CD14-positive monocyte (primary cell): Measurements from ENCODE around the gene TMEM132C. TPM values are rescaled to one million over a fixed set of nuclear protein-coding genes. Genes with fewer than 3 reads are reported as not detected.

ENCODE experiments used
- DNase-seq, 3 donors: peaks; one replicate each; pipeline ENCODE4 v3.0.0-alpha.2; 2011 to 2022
- H2AFZ ChIP-seq: 2 replicates; pipeline ENCODE4 v1.6.0; 2012; ENCODE audit warnings: mild to moderate bottlenecking, low read depth, low read length, inconsistent platforms; ENCODE audit not compliant: insufficient read depth, poor library complexity, severe bottlenecking
- H3K27ac ChIP-seq, 2 donors: 1 replicate in 1 of 2; 2 replicates in 1 of 2; pipeline ENCODE4 v1.5.1; 2012 to 2013; ENCODE audit warnings: low read length in 2 of 2, control low read depth in 1 of 2, inconsistent platforms in 1 of 2, low read depth in 1 of 2, mild to moderate bottlenecking in 1 of 2
- H3K27me3 ChIP-seq, 2 donors: one replicate each; pipeline versions ENCODE4 v1.6.0 to v1.6.1; 2011 to 2013; ENCODE audit warnings: low read length in 2 of 2; ENCODE audit not compliant: control insufficient read depth in 2 of 2, insufficient read depth in 2 of 2
- H3K36me3 ChIP-seq, 2 donors: replicated peaks in 1 of 2; 1 replicate in 1 of 2; 2 replicates in 1 of 2; pipeline versions ENCODE4 v1.5.1 to v1.6.1; 2012 to 2013; ENCODE audit warnings: low read length in 2 of 2, control low read depth in 1 of 2, inconsistent platforms in 1 of 2, mild to moderate bottlenecking in 1 of 2; ENCODE audit not compliant: insufficient read depth in 2 of 2, control insufficient read depth in 1 of 2
- H3K4me1 ChIP-seq, 2 donors: 1 replicate in 1 of 2; 2 replicates in 1 of 2; pipeline versions ENCODE4 v1.5.1 to v1.6.1; 2012 to 2013; ENCODE audit warnings: low read length in 2 of 2, control low read depth in 1 of 2, inconsistent platforms in 1 of 2, mild to moderate bottlenecking in 1 of 2, moderate library complexity in 1 of 2; ENCODE audit not compliant: insufficient read depth in 2 of 2, control insufficient read depth in 1 of 2
- H3K4me2 ChIP-seq: replicated peaks from 2 replicates; pipeline ENCODE3; 2012; ENCODE audit warnings: low read length, moderate library complexity, mild to moderate bottlenecking; ENCODE audit not compliant: poor library complexity, severe bottlenecking; ENCODE audit errors: extremely low read depth
- H3K4me3 ChIP-seq, 3 experiments: fragments of 200-600 bp in 1 of 3; sonication (generic) in 1 of 3; replicated peaks in 1 of 3; 1 replicate in 2 of 3; 2 replicates in 1 of 3; pipeline ENCODE4 v1.5.1; 2011 to 2013; ENCODE audit warnings: low read length in 3 of 3, mild to moderate bottlenecking in 3 of 3, control low read depth in 2 of 3, low read depth in 2 of 3, inconsistent platforms in 1 of 3, moderate library complexity in 1 of 3
- H3K79me2 ChIP-seq: 2 replicates; pipeline ENCODE4 v1.6.0; 2012; ENCODE audit warnings: mild to moderate bottlenecking, control low read depth, inconsistent platforms, low read length, moderate library complexity; ENCODE audit not compliant: insufficient read depth
- H3K9ac ChIP-seq: 2 replicates; pipeline ENCODE4 v1.6.0; 2017; ENCODE audit warnings: low read length, mild to moderate bottlenecking; ENCODE audit not compliant: insufficient read depth, poor library complexity, severe bottlenecking
- H3K9me3 ChIP-seq, 2 donors: replicated peaks in 1 of 2; 1 replicate in 1 of 2; 2 replicates in 1 of 2; pipeline versions ENCODE4 v1.5.1 to v1.6.1; 2012 to 2013; ENCODE audit warnings: low read length in 2 of 2, control low read depth in 1 of 2; ENCODE audit not compliant: control insufficient read depth in 1 of 2, insufficient read depth in 1 of 2
- H4K20me1 ChIP-seq: 2 replicates; pipeline ENCODE4 v1.6.0; 2012; ENCODE audit warnings: mild to moderate bottlenecking, low read length, control low read depth, moderate library complexity; ENCODE audit not compliant: insufficient read depth
- H3K27ac Mint-ChIP-seq, 7 donors: one replicate each; pipeline ENCODE4 v1.8.0; 2020; ENCODE audit warnings: mild to moderate bottlenecking in 7 of 7, mixed read lengths in 7 of 7, moderate library complexity in 6 of 7, inconsistent platforms in 2 of 7
- H3K27me3 Mint-ChIP-seq, 3 donors: one replicate each; pipeline ENCODE4 v1.8.0; 2021 to 2022; ENCODE audit warnings: low read depth in 3 of 3, mild to moderate bottlenecking in 3 of 3, mixed read lengths in 3 of 3, moderate library complexity in 3 of 3, inconsistent platforms in 1 of 3
- H3K36me3 Mint-ChIP-seq, 2 donors: one replicate each; pipeline ENCODE4 v1.8.0; 2020; ENCODE audit warnings: mixed read lengths in 2 of 2, inconsistent platforms in 1 of 2, mild to moderate bottlenecking in 1 of 2
- H3K4me1 Mint-ChIP-seq: one replicate; pipeline ENCODE4 v1.8.0; 2020; ENCODE audit warnings: mild to moderate bottlenecking, mixed read lengths
- H3K4me3 Mint-ChIP-seq, 2 donors: one replicate each; pipeline ENCODE4 v1.8.0; 2020; ENCODE audit warnings: mild to moderate bottlenecking in 2 of 2, mixed read lengths in 2 of 2, moderate library complexity in 1 of 2
- H3K9me3 Mint-ChIP-seq, 7 donors: one replicate each; pipeline ENCODE4 v1.8.0; 2020 to 2022; ENCODE audit warnings: mixed read lengths in 7 of 7, mild to moderate bottlenecking in 6 of 7, moderate library complexity in 6 of 7, inconsistent platforms in 2 of 7
- CTCF ChIP-seq: fragments of 200-600 bp; IDR thresholded peaks from one replicate; pipeline ENCODE4 v1.8.0; 2022; ENCODE audit warnings: antibody characterized with exemption, mild to moderate bottlenecking
- WGBS: methylation state at CpG from one replicate; pipeline ENCODE4 v1.1.5; 2013; ENCODE audit warnings: missing lambda C conversion rate; ENCODE audit not compliant: insufficient coverage; 5-methylcytosine and 5-hydroxymethylcytosine counted together
- intact Hi-C, 2 donors: fragments of 100-400 bp; cut with micrococcal nuclease; formaldehyde crosslinking; loops; one replicate each; pipeline versions ENCODE4 v1.15.0 to v1.15.1; 2023
- polyA plus RNA-seq, 3 donors: library from polyadenylated mRNA; depleted of rRNA in 1 of 3; unstranded in 2 of 3; stranded (reverse) in 1 of 3; fragments of 300-500 nt in 2 of 3; fragments of >200 nt in 1 of 3; fragmentation: Illumina TruSeq in 2 of 3; gene quantifications; 1 replicate in 2 of 3; 2 replicates in 1 of 3; pipeline ENCODE4 v1.2.3, GENCODE V29; 2012 to 2021

TMEM132C gene
- polyA plus RNA-seq, 3 donors, result not detected

GRCh38 chr12:128322341-128322740 lies 55.4 kb downstream of the TMEM132C start:
- H4K20me1 ChIP-seq, result no peaks in the 10 kb centered on the region
- Mint-ChIP-seq H3K36me3 (no peaks in the 10 kb centered on the region), H3K4me3 (no peak overlapping the region), H3K27me3 (peaks cover 1 to 5% (median 2%) of the 10 kb centered on the region in 3 donors), H3K9me3 (peaks cover 2 to 24% (median 6%) of the 10 kb centered on the region in 7 donors), H3K27ac (no peak overlapping the region), H3K4me1 (no peaks in the 10 kb centered on the region)
- TF ChIP-seq CTCF, result no peak
- no peak overlapping the region for H3K27ac ChIP-seq
- intact Hi-C loops, result no loop called here
- no peak overlapping the region for H3K4me2 ChIP-seq
- WGBS, result no CpG with 5 or more reads among the region's 5 CpGs
- H3K36me3 ChIP-seq, result no peaks in the 10 kb centered on the region
- H3K4me1 ChIP-seq, result no peaks in the 10 kb centered on the region
- DNase-seq, result no peak
- H3K9me3 ChIP-seq, result peaks cover 7 to 11% of the 10 kb centered on the region in 2 donors
- no peak overlapping the region for H3K4me3 ChIP-seq
- H2AFZ ChIP-seq, result no peak overlapping the region
- H3K79me2 ChIP-seq, result no peaks in the 10 kb centered on the region
- H3K27me3 ChIP-seq, result no peaks in the 10 kb centered on the region
- H3K9ac ChIP-seq, result no peak overlapping the region

- Mint-ChIP-seq H3K9me3 (peaks cover 0 to 24% (median 6%) of the 10 kb centered on the region in 7 donors), H3K27me3 (peaks cover 1 to 5% (median 2%) of the 10 kb centered on the region in 3 donors), H3K27ac (no peak overlapping the region), H3K36me3 (no peaks in the 10 kb centered on the region), H3K4me3 (no peak overlapping the region), H3K4me1 (no peaks in the 10 kb centered on the region)
- no peaks in the 10 kb centered on the region for H3K4me1 ChIP-seq
- H3K9me3 ChIP-seq, result peaks cover 7 to 11% of the 10 kb centered on the region in 2 donors
- no peak overlapping the region for H3K4me3 ChIP-seq
- H3K27ac ChIP-seq, result no peak overlapping the region
- no peaks in the 10 kb centered on the region for H3K79me2 ChIP-seq
- intact Hi-C loops, result no loop called here
- DNase-seq, result no peak
- no peak overlapping the region for H3K4me2 ChIP-seq
- no peaks in the 10 kb centered on the region for H3K36me3 ChIP-seq
- H3K9ac ChIP-seq, result no peak overlapping the region
- whole genome bisulfite sequencing, result 63% methylated on average over 20 of the region's 20 CpGs
- TF ChIP-seq CTCF, result no peak
- H4K20me1 ChIP-seq, result no peaks in the 10 kb centered on the region
- no peak overlapping the region for H2AFZ ChIP-seq
- no peaks in the 10 kb centered on the region for H3K27me3 ChIP-seq
Measured at GRCh38 chr12:128323145-128323920, 56.4 kb downstream of the TMEM132C start.
